ENCODE measurements around the gene FBXL14. TPM values are rescaled to one million over a fixed set of nuclear protein-coding genes. Genes with fewer than 3 reads are reported as not detected.

FBXL14 gene
- total and polyA plus RNA-seq, 9 donors, result 1.3 to 16.2 (median 10.8) TPM

DNA sequence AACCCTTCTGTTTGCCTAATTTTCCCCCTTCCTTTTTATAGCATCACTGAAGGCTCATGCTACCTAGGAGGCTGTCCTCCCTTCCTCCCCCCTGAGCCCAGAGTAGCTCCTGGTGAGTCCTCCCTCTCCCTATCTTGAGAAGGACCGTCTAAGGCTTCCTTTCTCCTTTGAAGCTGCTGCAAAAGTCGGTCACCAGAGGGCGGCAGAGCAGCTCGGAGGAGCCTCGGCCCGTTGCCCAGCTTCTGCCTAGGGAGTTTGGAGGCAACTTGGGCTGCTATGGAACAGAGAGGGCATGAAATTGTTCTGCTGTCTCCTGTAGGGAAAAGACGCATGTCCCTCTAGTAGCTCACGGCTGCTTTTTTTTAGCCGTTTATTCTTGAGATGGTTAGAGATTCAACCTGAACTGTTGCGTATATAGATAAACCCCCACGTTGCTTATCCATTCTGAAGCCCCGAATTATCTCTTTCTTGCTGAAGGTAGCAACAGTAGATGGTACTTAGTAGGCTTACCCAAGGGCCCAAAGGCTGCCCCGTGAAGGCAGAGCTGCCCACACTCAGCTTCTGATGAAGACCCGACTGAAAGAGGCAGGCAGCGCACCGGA lies 40.3 kb upstream of the FBXL14 start:
- Histone ChIP-seq H3K27ac (no peak overlapping the region), H3K4me1 (ENCODE audit: insufficient read depth) (no peaks in the 10 kb centered on the region), H3K36me3 (no peaks in the 10 kb centered on the region), H3K27me3 (no peaks in the 10 kb centered on the region), H3K9me3 (no peaks in the 10 kb centered on the region), H3K4me3 (no peak overlapping the region)
- DNase-seq, result peak; percentile 77 to 88 (median 82)
- intact Hi-C loops (cut with DNase I), result loop anchor here in 1 of 4 donors (10.0 kb wide), 1 partner anchor 300 kb away; no protein-coding TSS in a partner anchor
- TF ChIP-seq CTCF (IDR thresholded peaks at IDR 0.05), result peak; percentile 63 to 68 (median 64)
- TF ChIP-seq EP300 (IDR thresholded peaks at IDR 0.05), result no peak
- no peak for TF ChIP-seq POLR2A (IDR thresholded peaks at IDR 0.05)
- WGBS, 3 donors, result 37 to 40% (median 37%) methylated on average over 16 of the region's 16 CpGs

- Histone ChIP-seq H3K27me3 (no peaks in the 10 kb centered on the region), H3K9me3 (no peaks in the 10 kb centered on the region), H3K4me3 (no peak overlapping the region), H3K27ac (no peak overlapping the region), H3K36me3 (no peaks in the 10 kb centered on the region), H3K4me1 (ENCODE audit: insufficient read depth) (peaks cover 2% of the 10 kb centered on the region)
- intact Hi-C loops (cut with DNase I), result loop anchor here in 1 of 4 donors (10.0 kb wide), 1 partner anchor 301 kb away; no protein-coding TSS in a partner anchor
- 61 to 63% (median 62%) methylated on average over 7 of the region's 7 CpGs for WGBS, 3 donors
- TF ChIP-seq POLR2A (IDR thresholded peaks at IDR 0.05), result no peak
- TF ChIP-seq EP300 (IDR thresholded peaks at IDR 0.05), result no peak
- TF ChIP-seq CTCF (IDR thresholded peaks at IDR 0.05), result no peak
- no peak for DNase-seq
Measured at GRCh38 chr12:1634149-1634548, 39.8 kb upstream of the FBXL14 start.

- Histone ChIP-seq H3K9me3 (no peaks in the 10 kb centered on the region), H3K36me3 (no peaks in the 10 kb centered on the region), H3K27ac (no peak overlapping the region), H3K4me3 (no peak overlapping the region), H3K4me1 (ENCODE audit: insufficient read depth) (peaks cover 2% of the 10 kb centered on the region), H3K27me3 (no peaks in the 10 kb centered on the region)
- no peak for TF ChIP-seq EP300 (IDR thresholded peaks at IDR 0.05)
- TF ChIP-seq POLR2A (IDR thresholded peaks at IDR 0.05), result no peak
- TF ChIP-seq CTCF (IDR thresholded peaks at IDR 0.05), result no peak
- WGBS, 3 donors, result 67 to 83% (median 68%) methylated on average over 3 of the region's 3 CpGs
- intact Hi-C loops (cut with DNase I), result loop anchor here in 1 of 4 donors (10.0 kb wide), 1 partner anchor 301 kb away; no protein-coding TSS in a partner anchor
- DNase-seq, result no peak
Measured at GRCh38 chr12:1633459-1633858, 39.1 kb upstream of the FBXL14 start.

- WGBS, 3 donors, result 92 to 96% (median 96%) methylated on average over 14 of the region's 14 CpGs
- H3K9me3 ChIP-seq, result no peaks in the 10 kb centered on the region
- no peak for TF ChIP-seq CTCF (IDR thresholded peaks at IDR 0.05)
- no peak for TF ChIP-seq POLR2A (IDR thresholded peaks at IDR 0.05)
- TF ChIP-seq EP300 (IDR thresholded peaks at IDR 0.05), result no peak
- no peak overlapping the region for H3K27ac ChIP-seq
- no peak overlapping the region for H3K4me3 ChIP-seq
- H3K4me1 ChIP-seq (ENCODE audit: insufficient read depth), result peaks cover 2% of the 10 kb centered on the region
- DNase-seq, result no peak
- no peaks in the 10 kb centered on the region for H3K27me3 ChIP-seq
- intact Hi-C loops (cut with DNase I), result loop anchor here in 1 of 4 donors (10.0 kb wide), 1 partner anchor 302 kb away; no protein-coding TSS in a partner anchor
- H3K36me3 ChIP-seq, result no peaks in the 10 kb centered on the region
Measured at GRCh38 chr12:1632702-1633101, 38.3 kb upstream of the FBXL14 start.

All from ovary (tissue), 9 donors.